Astrocyte (in vitro differentiated cells and primary cell): ENCODE measurements around the gene DHX38. TPM values are rescaled to one million over a fixed set of nuclear protein-coding genes. Genes with fewer than 3 reads are reported as not detected.
"Not testable (repeated sequence)": the region's sequence is repeated elsewhere in the genome, so short reads cannot be mapped to it uniquely, and the experiment has no call there.

Experiments used
- DNase-seq: peaks from one replicate; pipeline ENCODE4 v3.0.0-alpha.2; 2010; ENCODE audit warnings: low read depth
- FAIRE-seq: peaks from 2 replicates; lab custom pipeline; 2011; peaks lifted over from hg19 to GRCh38; lab: Jason Lieb, UNC
- H2AFZ ChIP-seq: 2 replicates; pipeline ENCODE4 v1.6.0; 2012; ENCODE audit warnings: low read depth, low read length, inconsistent platforms
- H3K27ac ChIP-seq: 2 replicates; pipeline ENCODE4 v1.5.1; 2011; ENCODE audit warnings: low read depth, low read length, inconsistent platforms
- H3K27me3 ChIP-seq: 2 replicates; pipeline ENCODE4 v1.6.0; 2011; ENCODE audit warnings: low read length, inconsistent platforms; ENCODE audit not compliant: insufficient read depth
- H3K36me3 ChIP-seq: 2 replicates; pipeline ENCODE4 v1.5.1; 2011; ENCODE audit warnings: low read length, inconsistent platforms; ENCODE audit not compliant: insufficient read depth
- H3K4me1 ChIP-seq: 2 replicates; pipeline ENCODE4 v1.5.1; 2011; ENCODE audit warnings: low read length, inconsistent platforms; ENCODE audit not compliant: insufficient read depth
- H3K4me2 ChIP-seq: 2 replicates; pipeline ENCODE4 v1.6.0; 2012; ENCODE audit warnings: low read length, inconsistent platforms
- H3K4me3 ChIP-seq: 2 replicates; pipeline ENCODE4 v1.5.1; 2011; ENCODE audit warnings: low read depth, mild to moderate bottlenecking, low read length, inconsistent platforms; ENCODE audit not compliant: insufficient read depth
- H3K79me2 ChIP-seq: 2 replicates; pipeline ENCODE4 v1.6.0; 2012; ENCODE audit warnings: mild to moderate bottlenecking, low read length, inconsistent platforms; ENCODE audit not compliant: insufficient read depth
- H3K9ac ChIP-seq: 2 replicates; pipeline ENCODE4 v1.6.0; 2012; ENCODE audit warnings: mild to moderate bottlenecking, low read length, inconsistent platforms
- H3K9me3 ChIP-seq: 2 replicates; pipeline ENCODE4 v1.5.1; 2012; ENCODE audit warnings: low read depth, mild to moderate bottlenecking, low read length, inconsistent platforms; ENCODE audit not compliant: insufficient read depth
- H4K20me1 ChIP-seq: 2 replicates; pipeline ENCODE4 v1.6.0; 2012; ENCODE audit warnings: low read length, inconsistent platforms; ENCODE audit not compliant: insufficient read depth
- H3K27ac Mint-ChIP-seq: one replicate; pipeline ENCODE4 v1.8.0; 2021; ENCODE audit warnings: mild to moderate bottlenecking, mixed read lengths; ENCODE audit not compliant: unreplicated experiment
- H3K27me3 Mint-ChIP-seq: one replicate; pipeline ENCODE4 v1.8.0; 2021; ENCODE audit warnings: low read depth, mixed read lengths; ENCODE audit not compliant: unreplicated experiment
- H3K36me3 Mint-ChIP-seq: one replicate; pipeline ENCODE4 v1.8.0; 2021; ENCODE audit warnings: low read depth, mixed read lengths; ENCODE audit not compliant: unreplicated experiment
- H3K4me1 Mint-ChIP-seq: one replicate; pipeline ENCODE4 v1.8.0; 2021; ENCODE audit warnings: low read depth, mixed read lengths; ENCODE audit not compliant: unreplicated experiment
- H3K4me3 Mint-ChIP-seq: one replicate; pipeline ENCODE4 v1.8.0; 2021; ENCODE audit warnings: mild to moderate bottlenecking, moderate library complexity, mixed read lengths; ENCODE audit not compliant: unreplicated experiment
- H3K9me3 Mint-ChIP-seq: one replicate; pipeline ENCODE4 v1.8.0; 2021; ENCODE audit warnings: mild to moderate bottlenecking, mixed read lengths; ENCODE audit not compliant: unreplicated experiment
- EZH2 ChIP-seq: IDR thresholded peaks from 2 replicates; pipeline ENCODE4 v1.6.1; 2012; ENCODE audit warnings: mild to moderate bottlenecking, low read length, inconsistent platforms; ENCODE audit not compliant: insufficient read depth
- total RNA-seq: library from RNA; stranded (reverse); gene quantifications from 2 replicates; pipeline ENCODE4 v1.2.1, GENCODE V29; 2021
- TF ChIP-seq, protein P1 (sequence below): IDR thresholded peaks from 2 replicates; pipeline ENCODE4 v1.5.1; 2011; ENCODE audit warnings: low read depth, mild to moderate bottlenecking, inconsistent platforms, low read length, moderate library complexity; ENCODE audit not compliant: insufficient read depth

The DHX38 gene
- total RNA-seq, 1 donor from 2014 or later: 49.0 TPM

GRCh38 chr16:72055911-72056310 is 37.7 kb upstream of the DHX38 start:
- Mint-ChIP-seq H3K27ac (no peak overlapping the region), H3K27me3 (peaks cover 19% of the 10 kb centered on the region), H3K4me1 (peaks cover 2% of the 10 kb centered on the region), H3K4me3 (no peak overlapping the region), H3K9me3 (no peaks in the 10 kb centered on the region), H3K36me3 (no peaks in the 10 kb centered on the region)
- Histone ChIP-seq H4K20me1 (no peaks in the 10 kb centered on the region), H3K79me2 (no peaks in the 10 kb centered on the region), H3K36me3 (no peaks in the 10 kb centered on the region), H3K9ac (no peak overlapping the region), H3K27ac (no peak overlapping the region), H3K4me1 (no peaks in the 10 kb centered on the region), H3K4me3 (no peak overlapping the region), H3K27me3 (no peaks in the 10 kb centered on the region), H3K4me2 (no peak overlapping the region), H3K9me3 (no peaks in the 10 kb centered on the region), H2AFZ (no peak overlapping the region)
- DNase-seq: no peak
- no peak for FAIRE-seq
- TF ChIP-seq, protein P1, sequence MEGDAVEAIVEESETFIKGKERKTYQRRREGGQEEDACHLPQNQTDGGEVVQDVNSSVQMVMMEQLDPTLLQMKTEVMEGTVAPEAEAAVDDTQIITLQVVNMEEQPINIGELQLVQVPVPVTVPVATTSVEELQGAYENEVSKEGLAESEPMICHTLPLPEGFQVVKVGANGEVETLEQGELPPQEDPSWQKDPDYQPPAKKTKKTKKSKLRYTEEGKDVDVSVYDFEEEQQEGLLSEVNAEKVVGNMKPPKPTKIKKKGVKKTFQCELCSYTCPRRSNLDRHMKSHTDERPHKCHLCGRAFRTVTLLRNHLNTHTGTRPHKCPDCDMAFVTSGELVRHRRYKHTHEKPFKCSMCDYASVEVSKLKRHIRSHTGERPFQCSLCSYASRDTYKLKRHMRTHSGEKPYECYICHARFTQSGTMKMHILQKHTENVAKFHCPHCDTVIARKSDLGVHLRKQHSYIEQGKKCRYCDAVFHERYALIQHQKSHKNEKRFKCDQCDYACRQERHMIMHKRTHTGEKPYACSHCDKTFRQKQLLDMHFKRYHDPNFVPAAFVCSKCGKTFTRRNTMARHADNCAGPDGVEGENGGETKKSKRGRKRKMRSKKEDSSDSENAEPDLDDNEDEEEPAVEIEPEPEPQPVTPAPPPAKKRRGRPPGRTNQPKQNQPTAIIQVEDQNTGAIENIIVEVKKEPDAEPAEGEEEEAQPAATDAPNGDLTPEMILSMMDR: no peak

- not testable (repeated sequence) for H3K27ac ChIP-seq, H3K4me1 ChIP-seq, H3K27me3 ChIP-seq, H3K79me2 ChIP-seq, H3K27ac Mint-ChIP-seq, H3K9ac ChIP-seq, H4K20me1 ChIP-seq, H2AFZ ChIP-seq, H3K4me2 ChIP-seq, H3K4me3 Mint-ChIP-seq, DNase-seq, H3K36me3 Mint-ChIP-seq, H3K4me1 Mint-ChIP-seq, FAIRE-seq, H3K4me3 ChIP-seq, H3K36me3 ChIP-seq, H3K9me3 ChIP-seq, H3K9me3 Mint-ChIP-seq
- peaks cover 24% of the 10 kb centered on the region for H3K27me3 Mint-ChIP-seq
Observed at GRCh38 chr16:72057313-72057712, 36.3 kb upstream of the DHX38 start.

DNA sequence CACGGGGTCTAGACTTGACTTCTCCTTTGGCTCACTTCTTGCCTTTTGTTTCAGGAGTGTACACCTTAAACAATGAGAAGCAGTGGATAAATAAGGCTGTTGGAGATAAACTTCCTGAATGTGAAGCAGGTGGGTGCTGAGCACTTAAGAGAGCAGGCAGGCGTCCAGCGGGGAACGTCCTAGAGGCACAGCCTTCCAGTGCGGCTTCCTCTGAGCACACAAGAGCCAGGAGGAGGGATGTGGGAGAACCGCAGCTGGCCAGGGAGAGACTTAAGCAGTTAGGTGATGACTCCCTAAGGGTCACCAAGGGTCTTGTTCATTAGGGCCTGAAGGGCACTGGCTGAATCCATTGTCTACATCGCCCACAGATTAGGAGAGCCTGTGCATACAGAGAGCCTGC is 34.6 kb upstream of the DHX38 start:
- H3K4me3 ChIP-seq, H3K4me3 Mint-ChIP-seq, H3K4me1 ChIP-seq, H3K4me2 ChIP-seq, H3K79me2 ChIP-seq, H3K9me3 Mint-ChIP-seq, DNase-seq, H3K27me3 ChIP-seq, H3K9ac ChIP-seq, H4K20me1 ChIP-seq, H3K36me3 Mint-ChIP-seq, H3K27ac Mint-ChIP-seq, H3K9me3 ChIP-seq, H2AFZ ChIP-seq, H3K4me1 Mint-ChIP-seq, FAIRE-seq, H3K36me3 ChIP-seq, H3K27ac ChIP-seq: not testable (repeated sequence)
- H3K27me3 Mint-ChIP-seq: peaks cover 25% of the 10 kb centered on the region

DNA sequence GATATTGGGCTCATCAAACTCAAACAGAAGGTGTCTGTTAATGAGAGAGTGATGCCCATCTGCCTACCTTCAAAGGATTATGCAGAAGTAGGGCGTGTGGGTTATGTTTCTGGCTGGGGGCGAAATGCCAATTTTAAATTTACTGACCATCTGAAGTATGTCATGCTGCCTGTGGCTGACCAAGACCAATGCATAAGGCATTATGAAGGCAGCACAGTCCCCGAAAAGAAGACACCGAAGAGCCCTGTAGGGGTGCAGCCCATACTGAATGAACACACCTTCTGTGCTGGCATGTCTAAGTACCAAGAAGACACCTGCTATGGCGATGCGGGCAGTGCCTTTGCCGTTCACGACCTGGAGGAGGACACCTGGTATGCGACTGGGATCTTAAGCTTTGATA is 33.2 kb upstream of the DHX38 start:
- Histone ChIP-seq H4K20me1 (no peaks in the 10 kb centered on the region), H3K27me3 (no peaks in the 10 kb centered on the region), H3K36me3 (no peaks in the 10 kb centered on the region), H3K4me3 (no peak overlapping the region), H3K9ac (no peak overlapping the region), H3K9me3 (no peaks in the 10 kb centered on the region), H3K4me2 (no peak overlapping the region), H3K4me1 (no peaks in the 10 kb centered on the region), H3K79me2 (no peaks in the 10 kb centered on the region), H3K27ac (no peak overlapping the region), H2AFZ (no peak overlapping the region)
- H3K27ac Mint-ChIP-seq: no peak overlapping the region
- FAIRE-seq: no peak
- DNase-seq: no peak
- H3K4me1 Mint-ChIP-seq: peaks cover 2% of the 10 kb centered on the region
- peaks cover 3% of the 10 kb centered on the region for H3K9me3 Mint-ChIP-seq
- no peaks in the 10 kb centered on the region for H3K36me3 Mint-ChIP-seq
- H3K27me3 Mint-ChIP-seq: peaks cover 18% of the 10 kb centered on the region
- H3K4me3 Mint-ChIP-seq: no peak overlapping the region
- TF ChIP-seq, protein P1: no peak
- TF ChIP-seq EZH2: no peak
